Neural progenitor cell (in vitro differentiated cells): ENCODE results near the gene VGLL3. TPM values are rescaled to one million over a fixed set of nuclear protein-coding genes. Genes with fewer than 3 reads are reported as not detected.

Experiments
- DNase-seq: peaks from one replicate; pipeline ENCODE4 v3.0.0-alpha.2; 2016; ENCODE audit warnings: low spot score
- H2AFZ ChIP-seq: fragments of 200-600 bp; sonication (generic); replicated peaks from 2 replicates; pipeline ENCODE4 v1.6.1; 2016; ENCODE audit warnings: antibody characterized with exemption
- H3F3A ChIP-seq: fragments of 200-600 bp; sonication (generic); 2 replicates; pipeline ENCODE4 v1.6.1; 2016; ENCODE audit warnings: antibody characterized with exemption, low read depth
- H3K27ac ChIP-seq: fragments of 200-600 bp; sonication (generic); 2 replicates; pipeline ENCODE4 v1.5.1; 2016; ENCODE audit warnings: mild to moderate bottlenecking
- H3K27me3 ChIP-seq: fragments of 200-600 bp; sonication (generic); 2 replicates; pipeline ENCODE4 v1.6.1; 2016; ENCODE audit warnings: mild to moderate bottlenecking, moderate library complexity
- H3K36me3 ChIP-seq: fragments of 200-600 bp; sonication (generic); 2 replicates; pipeline ENCODE4 v1.5.1; 2016
- H3K4me1 ChIP-seq: fragments of 200-600 bp; sonication (generic); 2 replicates; pipeline ENCODE4 v1.6.1; 2016; ENCODE audit warnings: mixed run types
- H3K4me2 ChIP-seq: fragments of 200-600 bp; sonication (generic); 2 replicates; pipeline ENCODE4 v1.6.1; 2016
- H3K4me3 ChIP-seq: fragments of 200-600 bp; sonication (generic); 2 replicates; pipeline ENCODE4 v1.5.1; 2016
- H3K79me2 ChIP-seq: fragments of 200-600 bp; sonication (generic); 2 replicates; pipeline ENCODE4 v1.6.1; 2016; ENCODE audit warnings: low read depth
- H3K9ac ChIP-seq: fragments of 200-600 bp; sonication (generic); 2 replicates; pipeline ENCODE4 v1.6.1; 2016
- H3K9me3 ChIP-seq: fragments of 200-600 bp; sonication (generic); 2 replicates; pipeline ENCODE4 v1.5.1; 2016; ENCODE audit warnings: low read depth
- H4K20me1 ChIP-seq: fragments of 200-600 bp; sonication (generic); 2 replicates; pipeline ENCODE4 v1.6.1; 2016; ENCODE audit warnings: low read depth
- H3K27ac Mint-ChIP-seq: 3 replicates; pipeline ENCODE4 v1.8.0; 2021; ENCODE audit warnings: mixed read lengths
- H3K27me3 Mint-ChIP-seq: 2 replicates; pipeline ENCODE4 v1.8.0; 2022; ENCODE audit warnings: low read depth, mild to moderate bottlenecking, inconsistent platforms, moderate library complexity, mixed read lengths; ENCODE audit not compliant: insufficient read depth
- H3K36me3 Mint-ChIP-seq: 3 replicates; pipeline ENCODE4 v1.8.0; 2021; ENCODE audit warnings: mixed read lengths
- H3K4me1 Mint-ChIP-seq: 3 replicates; pipeline ENCODE4 v1.8.0; 2021; ENCODE audit warnings: mixed read lengths
- H3K4me3 Mint-ChIP-seq: 3 replicates; pipeline ENCODE4 v1.8.0; 2021; ENCODE audit warnings: mild to moderate bottlenecking, moderate library complexity, mixed read lengths
- H3K9me3 Mint-ChIP-seq: 3 replicates; pipeline ENCODE4 v1.8.0; 2020; ENCODE audit warnings: mixed read lengths
- CTCF ChIP-seq: fragments of 200-600 bp; sonication (generic); IDR thresholded peaks from 2 replicates; pipeline ENCODE4 v1.5.1; 2017; ENCODE audit warnings: antibody characterized with exemption, mild to moderate bottlenecking
- EZH2 ChIP-seq: fragments of 200-600 bp; sonication (generic); IDR thresholded peaks from 2 replicates; pipeline ENCODE4 v1.6.1; 2017; ENCODE audit warnings: antibody characterized with exemption, mild to moderate bottlenecking, moderate library complexity
- EZH2phosphoT487 ChIP-seq: fragments of 200-600 bp; sonication (generic); IDR thresholded peaks from 2 replicates; pipeline ENCODE4 v1.6.1; 2017; ENCODE audit warnings: antibody characterized with exemption
- total RNA-seq: library from RNA; depleted of rRNA; stranded (reverse); fragments of >200 nt; gene quantifications from 2 replicates; pipeline ENCODE4 v1.2.3, GENCODE V29; 2015; ENCODE audit warnings: low replicate concordance

VGLL3 gene
- total RNA-seq, 1 donor from 2014 or later: 1.8 TPM

- H4K20me1 ChIP-seq: no peaks in the 10 kb centered on the region
- no peaks in the 10 kb centered on the region for H3K79me2 ChIP-seq
- H3K27me3 ChIP-seq: no peaks in the 10 kb centered on the region
These were observed 29.7 kb downstream of the VGLL3 start for GRCh38 chr3:86961297-86961696.

GRCh38 chr3:86960550-86960949 is 30.4 kb downstream of the VGLL3 start:
- Histone ChIP-seq H3K27ac (no peak overlapping the region), H4K20me1 (no peaks in the 10 kb centered on the region), H2AFZ (no peak overlapping the region), H3K9me3 (no peaks in the 10 kb centered on the region), H3K4me3 (no peak overlapping the region), H3F3A (no peaks in the 10 kb centered on the region), H3K9ac (no peak overlapping the region), H3K27me3 (no peaks in the 10 kb centered on the region), H3K4me2 (no peak overlapping the region), H3K4me1 (no peaks in the 10 kb centered on the region), H3K36me3 (no peaks in the 10 kb centered on the region), H3K79me2 (no peaks in the 10 kb centered on the region)
- Mint-ChIP-seq H3K4me3 (no peak overlapping the region), H3K27ac (no peak overlapping the region), H3K9me3 (no peaks in the 10 kb centered on the region), H3K4me1 (no peaks in the 10 kb centered on the region), H3K27me3 (no peaks in the 10 kb centered on the region), H3K36me3 (no peaks in the 10 kb centered on the region)
- TF ChIP-seq EZH2phosphoT487 (no peak), EZH2 (no peak), CTCF (no peak)
- no peak for DNase-seq

More at GRCh38 chr3:86961297-86961696, 29.7 kb downstream of the VGLL3 start:
- DNase-seq: no peak
- Histone ChIP-seq H2AFZ (no peak overlapping the region), H3K4me1 (peaks cover 2% of the 10 kb centered on the region), H3K4me3 (no peak overlapping the region), H3K27ac (no peak overlapping the region), H3K4me2 (no peak overlapping the region), H3K9me3 (no peaks in the 10 kb centered on the region), H3K9ac (no peak overlapping the region), H3F3A (peaks cover 2% of the 10 kb centered on the region), H3K36me3 (no peaks in the 10 kb centered on the region)
- Mint-ChIP-seq H3K27me3 (no peaks in the 10 kb centered on the region), H3K36me3 (no peaks in the 10 kb centered on the region), H3K27ac (no peak overlapping the region), H3K9me3 (peaks cover 2% of the 10 kb centered on the region), H3K4me1 (no peaks in the 10 kb centered on the region), H3K4me3 (no peak overlapping the region)
- TF ChIP-seq EZH2phosphoT487: no peak
- no peak for TF ChIP-seq EZH2
- no peak for TF ChIP-seq CTCF

GRCh38 chr3:86958534-86958933 is 32.4 kb downstream of the VGLL3 start:
- H3K9me3 ChIP-seq: no peaks in the 10 kb centered on the region
- Mint-ChIP-seq H3K36me3 (no peaks in the 10 kb centered on the region), H3K9me3 (no peaks in the 10 kb centered on the region), H3K27ac (no peak overlapping the region), H3K27me3 (no peaks in the 10 kb centered on the region), H3K4me3 (no peak overlapping the region), H3K4me1 (no peaks in the 10 kb centered on the region)
- H2AFZ ChIP-seq: no peak overlapping the region
- TF ChIP-seq EZH2 (no peak), CTCF (no peak), EZH2phosphoT487 (no peak)
- no peak overlapping the region for H3K27ac ChIP-seq
- no peaks in the 10 kb centered on the region for H3F3A ChIP-seq
- no peaks in the 10 kb centered on the region for H4K20me1 ChIP-seq
- H3K79me2 ChIP-seq: no peaks in the 10 kb centered on the region
- no peaks in the 10 kb centered on the region for H3K36me3 ChIP-seq
- DNase-seq: no peak
- no peak overlapping the region for H3K4me2 ChIP-seq
- H3K27me3 ChIP-seq: no peaks in the 10 kb centered on the region
- H3K4me1 ChIP-seq: no peaks in the 10 kb centered on the region
- no peak overlapping the region for H3K9ac ChIP-seq
- no peak overlapping the region for H3K4me3 ChIP-seq
